Lung (tissue), 12 donors: ENCODE data around the gene CLDN11. TPM values are rescaled to one million over a fixed set of nuclear protein-coding genes. Genes with fewer than 3 reads are reported as not detected.
A peak's percentile ranks its signal among the peaks of the same experiment; 100 is the strongest.

Source experiments
- ATAC-seq: fragments of 200-7000 bp; cut with Tn5 transposase; one replicate; pipeline ENCODE4 v1.9.1; 2020; ENCODE audit warnings: moderate number of reproducible peaks; ENCODE audit not compliant: insufficient read depth, low FRiP score
- DNase-seq, 3 donors: peaks; one replicate each; pipeline ENCODE4 v3.0.0-alpha.2; 2013 to 2017
- H3K27ac ChIP-seq, 2 donors: one replicate each; pipeline ENCODE4 v1.5.1; 2013; ENCODE audit warnings: mild to moderate bottlenecking in 2 of 2, moderate library complexity in 2 of 2, control low read depth in 1 of 2, inconsistent platforms in 1 of 2, low read depth in 1 of 2, low read length in 1 of 2
- H3K27me3 ChIP-seq, 3 donors: one replicate each; pipeline ENCODE4 v1.5.1; 2013; ENCODE audit warnings: low read length in 2 of 3; ENCODE audit not compliant: control insufficient read depth in 3 of 3, insufficient read depth in 3 of 3
- H3K36me3 ChIP-seq, 4 donors: one replicate each; pipeline ENCODE4 v1.5.1; 2013; ENCODE audit warnings: low read length in 4 of 4, mild to moderate bottlenecking in 1 of 4, moderate library complexity in 1 of 4; ENCODE audit not compliant: control insufficient read depth in 4 of 4, insufficient read depth in 4 of 4
- H3K4me1 ChIP-seq, 5 donors: one replicate each; pipeline ENCODE4 v1.5.1; 2013; ENCODE audit warnings: low read length in 5 of 5, mild to moderate bottlenecking in 2 of 5, moderate library complexity in 1 of 5; ENCODE audit not compliant: control insufficient read depth in 5 of 5, insufficient read depth in 5 of 5
- H3K4me3 ChIP-seq: one replicate; pipeline ENCODE4 v1.5.1; 2013; ENCODE audit warnings: mild to moderate bottlenecking, control low read depth, moderate library complexity
- H3K9ac ChIP-seq, 2 donors: one replicate each; pipeline ENCODE4 v1.5.1; 2013; ENCODE audit warnings: low read length in 2 of 2, control low read depth in 1 of 2; ENCODE audit not compliant: insufficient read depth in 1 of 2
- H3K9me3 ChIP-seq, 4 donors: one replicate each; pipeline ENCODE4 v1.5.1; 2013; ENCODE audit warnings: low read length in 3 of 4, mild to moderate bottlenecking in 1 of 4, moderate library complexity in 1 of 4; ENCODE audit not compliant: control insufficient read depth in 4 of 4, insufficient read depth in 3 of 4
- CTCF ChIP-seq: IDR thresholded peaks from 2 replicates; pipeline ENCODE4 v1.5.1; 2012; ENCODE audit warnings: mild to moderate bottlenecking; ENCODE audit errors: control extremely low read depth, extremely low read depth
- WGBS, 2 donors: extraction: QIAGEN DNeasy Blood & Tissue Kit; methylation state at CpG; one replicate each; pipeline ENCODE4 v1.1.7; 2013; 5-methylcytosine and 5-hydroxymethylcytosine counted together
- polyA plus RNA-seq, 2 donors: library from polyadenylated mRNA; stranded (reverse); fragments of 200-250 nt; gene quantifications; one replicate each; pipeline ENCODE4 v1.2.1, GENCODE V29; 2013
- total RNA-seq, 2 donors: library from RNA; depleted of rRNA in 1 of 2; stranded (reverse); fragments of >200 nt in 1 of 2; gene quantifications; one replicate each; pipeline ENCODE4 v1.2.1, GENCODE V29; 2014 to 2021
- donor health status: control.
- donor health status: control.
- donor health status: Bipolar disorder and iron deficiency.
- donor health status: healthy.
- donor health status: DM: yes; HTN: yes; CAD: no.

Gene CLDN11
- total and polyA plus RNA-seq, 4 donors: 2.1 to 11.5 (median 4.8) TPM

DNA sequence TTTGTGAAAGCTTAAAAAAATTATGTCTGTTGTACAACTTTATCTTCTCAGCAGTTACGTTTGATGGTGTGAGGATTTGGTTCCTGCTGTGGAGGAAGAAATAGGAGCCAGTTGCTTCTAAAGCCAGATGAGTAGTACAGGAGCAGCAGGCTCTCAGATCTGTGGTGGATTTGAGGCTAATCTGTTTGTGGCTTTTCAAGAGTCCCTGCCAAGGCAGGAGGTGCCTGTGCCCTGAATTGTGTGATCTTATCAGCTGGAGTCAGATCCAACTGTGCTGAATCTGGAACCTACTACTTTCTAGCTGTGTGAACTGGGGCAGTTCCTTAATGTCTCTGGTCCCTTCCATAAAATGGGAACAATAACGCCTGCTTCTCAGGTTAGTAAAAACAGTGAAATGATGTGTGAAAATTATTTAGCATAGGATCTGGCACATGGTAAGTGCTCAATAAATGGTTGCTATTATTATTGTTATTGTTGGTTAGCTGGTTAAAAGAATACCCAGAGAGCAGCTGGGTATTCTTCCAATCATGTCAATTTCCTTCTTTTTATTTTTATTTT is 7.7 kb downstream of the CLDN11 start:
- Histone ChIP-seq H3K4me1 (peaks cover 0 to 15% (median 0%) of the 10 kb centered on the region in 5 donors), H3K4me3 (no peak overlapping the region), H3K36me3 (no peaks in the 10 kb centered on the region), H3K27me3 (no peaks in the 10 kb centered on the region), H3K9ac (no peak overlapping the region), H3K9me3 (no peaks in the 10 kb centered on the region), H3K27ac (no peak overlapping the region)
- no peak for TF ChIP-seq CTCF
- 68 to 72% methylated on average over 2 of the region's 2 CpGs for WGBS, 2 donors
- no peak for ATAC-seq
- no peak for DNase-seq

DNA sequence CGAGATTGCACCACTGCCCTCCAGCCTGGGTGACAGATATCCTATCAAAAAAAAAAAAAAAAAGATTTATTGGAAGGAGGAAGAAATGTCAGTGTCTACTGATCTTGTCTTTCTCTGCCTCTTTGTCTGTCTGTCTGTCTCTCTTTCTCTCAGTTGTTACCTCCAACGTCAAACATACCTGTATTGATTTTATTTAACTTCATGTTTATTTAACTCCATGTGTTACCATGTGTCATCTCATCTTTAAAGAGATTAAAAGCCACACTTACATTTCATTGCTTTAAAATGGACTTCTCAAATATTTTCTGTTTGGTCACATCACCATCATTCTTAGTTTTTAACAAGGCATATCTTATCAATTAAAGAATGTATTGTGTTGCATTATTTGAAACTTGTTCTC is 9.4 kb downstream of the CLDN11 start:
- Histone ChIP-seq H3K27me3 (no peaks in the 10 kb centered on the region), H3K9ac (no peak overlapping the region), H3K36me3 (no peaks in the 10 kb centered on the region), H3K9me3 (no peaks in the 10 kb centered on the region), H3K4me3 (no peak overlapping the region), H3K27ac (no peak overlapping the region), H3K4me1 (peaks cover 0 to 12% (median 0%) of the 10 kb centered on the region in 5 donors)
- DNase-seq (no peak), ATAC-seq (no peak)
- TF ChIP-seq CTCF: no peak
- 81 to 92% methylated on average over 2 of the region's 2 CpGs for WGBS, 2 donors

- peak in 2 of 3 donors; percentile 44 to 63 for DNase-seq
- H3K9me3 ChIP-seq: no peaks in the 10 kb centered on the region
- H3K27me3 ChIP-seq: no peaks in the 10 kb centered on the region
- no peaks in the 10 kb centered on the region for H3K36me3 ChIP-seq
- no peak for ATAC-seq
- 87 to 97% methylated on average over 1 of the region's 1 CpG for WGBS, 2 donors
- H3K27ac ChIP-seq: no peak overlapping the region
- H3K4me1 ChIP-seq: peaks cover 0 to 12% (median 0%) of the 10 kb centered on the region in 5 donors
- no peak for TF ChIP-seq CTCF
- no peak overlapping the region for H3K9ac ChIP-seq
- H3K4me3 ChIP-seq: no peak overlapping the region
Measured at GRCh38 chr3:170429050-170429449, 10.4 kb downstream of the CLDN11 start.

GRCh38 chr3:170431054-170431453 is 12.4 kb downstream of the CLDN11 start:
- H3K27me3 ChIP-seq: no peaks in the 10 kb centered on the region
- TF ChIP-seq CTCF: no peak
- H3K4me1 ChIP-seq: peaks cover 0 to 12% (median 0%) of the 10 kb centered on the region in 5 donors
- H3K4me3 ChIP-seq: no peak overlapping the region
- H3K9me3 ChIP-seq: no peaks in the 10 kb centered on the region
- no peak overlapping the region for H3K27ac ChIP-seq
- WGBS, 2 donors: 95 to 97% methylated on average over 3 of the region's 3 CpGs
- no peak for ATAC-seq
- no peak overlapping the region for H3K9ac ChIP-seq
- H3K36me3 ChIP-seq: no peaks in the 10 kb centered on the region
- DNase-seq: no peak
